Adrenal gland (tissue), 12 donors: ENCODE measurements around the gene POLD2. TPM values are rescaled to one million over a fixed set of nuclear protein-coding genes. Genes with fewer than 3 reads are reported as not detected.

Experiments
- DNase-seq, 7 donors: peaks; one replicate each; pipeline ENCODE4 v3.0.0-alpha.2; 2019 to 2020
- H3K27ac ChIP-seq, 5 donors: fragments of 200-600 bp; sonication (generic) in 4 of 5; 1 replicate in 3 of 5; 2 replicates in 2 of 5; pipeline versions ENCODE4 v1.5.1 to v1.8.0; 2016 to 2020; ENCODE audit warnings: mild to moderate bottlenecking in 1 of 5
- H3K27me3 ChIP-seq: fragments of 200-600 bp; 2 replicates; pipeline ENCODE4 v1.8.0; 2021
- H3K36me3 ChIP-seq, 2 donors: fragments of 200-600 bp; replicated peaks in 1 of 2; 1 replicate in 1 of 2; 2 replicates in 1 of 2; pipeline versions ENCODE4 v1.5.1 to v1.8.0; 2018 to 2022
- H3K4me1 ChIP-seq, 2 donors: fragments of 200-600 bp; replicated peaks in 1 of 2; 1 replicate in 1 of 2; 2 replicates in 1 of 2; pipeline versions ENCODE4 v1.5.1 to v1.8.0; 2018 to 2021
- H3K4me3 ChIP-seq, 4 donors: fragments of 200-600 bp; sonication (generic) in 3 of 4; one replicate each; pipeline ENCODE4 v1.5.1; 2016 to 2018
- H3K9me3 ChIP-seq, 3 donors: fragments of 200-600 bp; sonication (generic) in 1 of 3; replicated peaks in 1 of 3; 1 replicate in 2 of 3; 2 replicates in 1 of 3; pipeline versions ENCODE4 v1.5.1 to v1.8.0; 2016 to 2021
- POLR2A ChIP-seq, 2 donors: fragments of 450-650 bp; IDR thresholded peaks; one replicate each; pipeline ENCODE4 v1.6.1; 2017; ENCODE audit warnings: antibody characterized with exemption in 2 of 2, mild to moderate bottlenecking in 2 of 2, moderate library complexity in 1 of 2
- WGBS, 4 donors: extraction: QIAGEN DNeasy Blood & Tissue Kit in 2 of 4; methylation state at CpG; one replicate each; pipeline versions ENCODE4 v1.1.5 to v1.1.7; 2013 to 2017; 5-methylcytosine and 5-hydroxymethylcytosine counted together
- intact Hi-C, 2 donors: fragments of 100-400 bp; cut with DNase I; formaldehyde crosslinking; loops; one replicate each; pipeline versions ENCODE4 v1.14.1 to v1.15.0; 2022 to 2023
- polyA plus RNA-seq, 3 donors: library from polyadenylated mRNA; stranded (reverse); fragments of 200-250 nt in 2 of 3; fragments of 350-450 nt in 1 of 3; fragmentation: Illumina TruSeq in 1 of 3; extraction: RNeasy Lipid Tissue Mini Kit (QIAGEN cat#74804) in 1 of 3; gene quantifications; one replicate each; pipeline ENCODE4 v1.2.3, GENCODE V29; 2013 to 2014
- total RNA-seq, 9 donors: library from RNA; depleted of rRNA in 4 of 9; stranded (reverse); fragments of >200 nt in 4 of 9; fragments of 120-200 nt in 1 of 9; fragmentation: NEBNext Ultra II Directional in 1 of 9; extraction: Animal tissue kit (Norgen Biotek cat#: 25700) in 1 of 9; gene quantifications; one replicate each; pipeline versions ENCODE4 v1.1.0 to v1.2.4, GENCODE V29; 2013 to 2023
- TF ChIP-seq, protein P1 (sequence below), 6 experiments: fragments of 450-650 bp in 4 of 6; fragments of 200-600 bp in 2 of 6; sonication (generic) in 1 of 6; IDR thresholded peaks; 1 replicate in 5 of 6; 2 replicates in 1 of 6; pipeline versions ENCODE4 v1.5.1 to v1.8.0; 2016 to 2021; ENCODE audit warnings: antibody characterized with exemption in 6 of 6, mild to moderate bottlenecking in 2 of 6, moderate library complexity in 1 of 6
- donor health status: healthy with polysubstance abuse.
- donor health status: Bipolar disorder and iron deficiency.
- donor health status: DM: yes; HTN: yes; CAD: no.
- donor health status: DM: no; HTN: no; CAD: no.
- donor health status: DM: no; HTN: no; CAD: no.
- donor health status: DM: yes; HTN: yes; CAD: no.

POLD2 gene
- total and polyA plus RNA-seq, 12 donors = 47.5 to 127 (median 78.1) TPM

DNA sequence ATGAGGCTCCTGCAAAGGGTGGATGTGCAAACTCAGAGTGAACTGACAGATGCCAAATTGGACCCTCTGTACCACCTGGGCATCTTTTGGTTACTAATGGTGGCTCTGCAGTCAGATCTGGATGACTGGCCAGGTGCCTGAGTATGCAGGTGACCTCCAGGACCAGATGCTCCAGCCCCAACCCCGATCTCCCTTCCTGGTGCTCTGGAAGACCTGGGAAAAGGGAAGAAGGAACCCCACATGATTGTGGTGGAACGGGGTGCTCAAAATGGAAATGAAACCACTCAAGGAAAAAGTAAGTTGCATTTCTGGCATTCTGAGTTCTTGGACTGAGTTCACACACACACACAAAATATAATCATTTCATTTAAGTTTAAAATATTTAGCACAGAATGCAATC, 29.0 kb downstream of the POLD2 start:
- intact Hi-C loops = no loop called here
- no peak for TF ChIP-seq POLR2A (IDR thresholded peaks at IDR 0.05)
- TF ChIP-seq, protein P1, sequence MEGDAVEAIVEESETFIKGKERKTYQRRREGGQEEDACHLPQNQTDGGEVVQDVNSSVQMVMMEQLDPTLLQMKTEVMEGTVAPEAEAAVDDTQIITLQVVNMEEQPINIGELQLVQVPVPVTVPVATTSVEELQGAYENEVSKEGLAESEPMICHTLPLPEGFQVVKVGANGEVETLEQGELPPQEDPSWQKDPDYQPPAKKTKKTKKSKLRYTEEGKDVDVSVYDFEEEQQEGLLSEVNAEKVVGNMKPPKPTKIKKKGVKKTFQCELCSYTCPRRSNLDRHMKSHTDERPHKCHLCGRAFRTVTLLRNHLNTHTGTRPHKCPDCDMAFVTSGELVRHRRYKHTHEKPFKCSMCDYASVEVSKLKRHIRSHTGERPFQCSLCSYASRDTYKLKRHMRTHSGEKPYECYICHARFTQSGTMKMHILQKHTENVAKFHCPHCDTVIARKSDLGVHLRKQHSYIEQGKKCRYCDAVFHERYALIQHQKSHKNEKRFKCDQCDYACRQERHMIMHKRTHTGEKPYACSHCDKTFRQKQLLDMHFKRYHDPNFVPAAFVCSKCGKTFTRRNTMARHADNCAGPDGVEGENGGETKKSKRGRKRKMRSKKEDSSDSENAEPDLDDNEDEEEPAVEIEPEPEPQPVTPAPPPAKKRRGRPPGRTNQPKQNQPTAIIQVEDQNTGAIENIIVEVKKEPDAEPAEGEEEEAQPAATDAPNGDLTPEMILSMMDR (IDR thresholded peaks at IDR 0.05) = no peak
- Histone ChIP-seq H3K4me3 (no peak overlapping the region), H3K36me3 (no peaks in the 10 kb centered on the region), H3K27ac (peak overlapping the region in 2 of 5 donors; percentile 7 to 26), H3K27me3 (no peaks in the 10 kb centered on the region), H3K4me1 (no peaks in the 10 kb centered on the region), H3K9me3 (no peaks in the 10 kb centered on the region)
- 47 to 69% (median 58%) methylated on average over 2 of the region's 2 CpGs for WGBS, 4 donors
- no peak for DNase-seq

DNA sequence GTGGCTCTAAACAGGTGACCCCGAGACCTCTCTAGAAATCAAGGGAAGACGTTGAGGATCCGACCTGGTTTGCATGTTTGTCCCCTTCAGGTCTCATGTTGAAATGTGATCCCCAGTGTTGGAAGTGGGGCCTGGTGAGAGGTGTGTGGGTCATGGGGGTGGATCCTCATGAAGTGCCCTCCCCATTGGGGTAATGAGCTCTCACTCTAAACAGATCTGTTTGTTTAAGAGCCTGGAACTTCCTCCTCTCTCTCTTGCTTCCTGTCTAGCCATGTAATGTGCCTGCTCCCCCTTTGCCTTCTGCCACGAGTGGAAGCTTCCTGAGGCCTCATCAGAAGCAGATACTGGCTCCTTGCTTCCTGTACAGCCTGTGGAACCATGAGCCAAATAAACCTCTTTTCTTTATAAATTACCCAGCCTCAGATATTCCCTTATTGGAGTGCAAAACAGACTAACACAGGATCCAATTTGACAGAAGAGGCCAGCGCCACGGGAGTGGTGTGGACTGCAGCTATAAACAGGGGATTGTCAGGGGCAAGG, 30.2 kb downstream of the POLD2 start:
- H3K4me1 ChIP-seq = no peaks in the 10 kb centered on the region

DNA sequence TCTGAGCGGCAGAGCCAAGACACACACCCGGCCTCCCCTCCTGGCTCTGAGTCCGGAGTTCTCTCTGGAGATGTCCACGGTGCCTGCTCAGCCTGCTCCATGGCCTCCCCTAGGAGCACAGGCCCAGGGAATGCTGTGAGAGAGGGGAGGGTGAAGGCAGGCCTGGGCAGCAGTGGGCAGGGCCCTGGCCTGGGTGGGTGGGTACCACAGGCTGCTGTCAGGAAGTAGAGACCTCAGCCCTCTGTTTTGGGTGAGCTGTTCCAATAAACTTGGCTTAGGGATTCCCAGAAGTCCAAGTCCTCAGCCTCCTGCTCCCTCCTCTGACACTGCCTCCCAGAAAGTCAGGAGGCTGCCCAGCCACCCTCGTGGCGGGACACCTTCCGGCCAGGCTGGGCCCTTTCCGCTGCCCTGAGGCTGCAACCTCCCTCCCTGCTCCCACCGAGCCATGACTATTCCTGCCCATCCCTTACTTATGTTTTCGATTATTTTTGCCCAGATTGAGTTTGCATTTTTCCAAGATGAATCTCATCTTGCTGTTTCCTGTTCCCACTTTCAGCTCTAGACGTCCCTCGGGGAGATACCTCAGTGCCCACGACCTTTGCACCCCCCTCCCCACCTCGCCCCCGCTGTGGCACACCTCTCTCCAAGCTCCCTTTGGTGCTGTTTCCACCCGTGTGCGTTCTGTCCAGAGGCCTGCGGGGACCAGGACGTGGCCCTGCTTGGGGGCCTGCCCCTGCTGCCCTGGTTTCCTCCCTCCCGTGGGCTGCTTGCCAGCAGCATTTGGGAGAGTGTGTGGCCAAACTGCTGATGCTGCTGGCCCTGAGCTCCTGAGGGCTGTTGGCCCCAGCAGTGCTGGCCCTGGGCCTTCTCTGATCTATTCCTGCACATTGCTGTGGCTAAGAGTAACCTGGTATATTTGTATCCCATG, 35.2 kb downstream of the POLD2 start:
- 52 to 63% (median 56%) methylated on average over 20 of the region's 20 CpGs for WGBS, 4 donors
- intact Hi-C loops = no loop called here
- DNase-seq = no peak
- TF ChIP-seq, protein P1 (IDR thresholded peaks at IDR 0.05) = no peak
- TF ChIP-seq POLR2A (IDR thresholded peaks at IDR 0.05) = no peak
- H3K27me3 ChIP-seq = no peaks in the 10 kb centered on the region
- H3K36me3 ChIP-seq = no peaks in the 10 kb centered on the region
- no peaks in the 10 kb centered on the region for H3K9me3 ChIP-seq
- peak overlapping the region in 3 of 5 donors; percentile 21 to 80 (median 72) for H3K27ac ChIP-seq
- H3K4me3 ChIP-seq = no peak overlapping the region
- peaks cover 0 to 3% of the 10 kb centered on the region in 2 donors for H3K4me1 ChIP-seq

More for the DNA sequence above, 30.2 kb downstream of the POLD2 start:
- Histone ChIP-seq H3K4me3 (no peak overlapping the region), H3K9me3 (no peaks in the 10 kb centered on the region), H3K27ac (peak overlapping the region in 1 of 5 donors; percentile 27), H3K36me3 (no peaks in the 10 kb centered on the region), H3K27me3 (no peaks in the 10 kb centered on the region)
- intact Hi-C loops = no loop called here
- DNase-seq = no peak
- TF ChIP-seq, protein P1 (IDR thresholded peaks at IDR 0.05) = no peak
- TF ChIP-seq POLR2A (IDR thresholded peaks at IDR 0.05) = no peak
- 78 to 82% (median 79%) methylated on average over 4 to 6 of the region's 6 CpGs for WGBS, 4 donors

DNA sequence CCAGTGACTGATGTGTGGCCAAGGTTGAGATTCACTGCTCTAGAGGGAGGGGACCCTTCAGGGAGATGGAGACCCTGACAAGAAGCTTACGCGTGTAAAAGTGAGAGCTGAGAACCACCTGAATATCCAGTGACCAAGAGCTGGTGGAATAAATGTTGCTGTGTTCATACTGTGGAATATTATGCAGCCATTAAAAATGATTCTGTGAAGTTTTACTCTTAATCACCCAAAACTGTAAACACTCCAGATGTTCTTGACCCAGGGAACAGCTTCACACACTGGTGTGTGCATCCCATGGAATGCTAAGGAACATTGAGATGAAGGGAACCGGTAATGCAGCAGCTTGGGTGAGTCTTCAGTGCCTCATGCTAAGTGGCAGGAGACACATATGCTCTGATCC, 36.7 kb downstream of the POLD2 start:
- intact Hi-C loops = no loop called here
- H3K27me3 ChIP-seq = no peaks in the 10 kb centered on the region
- H3K4me1 ChIP-seq = peaks cover 3% of the 10 kb centered on the region in 2 donors
- no peaks in the 10 kb centered on the region for H3K36me3 ChIP-seq
- 96 to 98% (median 98%) methylated on average over 3 of the region's 3 CpGs for WGBS, 4 donors
- peak overlapping the region in 2 of 5 donors; percentile 72 to 80 for H3K27ac ChIP-seq
- TF ChIP-seq POLR2A (IDR thresholded peaks at IDR 0.05) = no peak
- TF ChIP-seq, protein P1 (IDR thresholded peaks at IDR 0.05) = no peak
- H3K4me3 ChIP-seq = no peak overlapping the region
- no peaks in the 10 kb centered on the region for H3K9me3 ChIP-seq
- no peak for DNase-seq
